Activated CD4-positive, alpha-beta T cell treated with anti-CD3 and anti-CD28 coated beads, Interleukin-2, Interleukin-6, amounts not matched to agents 100 ng/mL and 50 ng/mL, durations not matched to agents 16 hours and 8 hours (primary cell): ENCODE measurements around the gene SLC25A12.
"Not testable (repeated sequence)": the region's sequence is repeated elsewhere in the genome, so short reads cannot be mapped to it uniquely, and the experiment has no call there.

Source experiments
- DNase-seq: peaks from one replicate; pipeline ENCODE4 v3.0.0-alpha.2; 2020

The SLC25A12 gene, protein sequence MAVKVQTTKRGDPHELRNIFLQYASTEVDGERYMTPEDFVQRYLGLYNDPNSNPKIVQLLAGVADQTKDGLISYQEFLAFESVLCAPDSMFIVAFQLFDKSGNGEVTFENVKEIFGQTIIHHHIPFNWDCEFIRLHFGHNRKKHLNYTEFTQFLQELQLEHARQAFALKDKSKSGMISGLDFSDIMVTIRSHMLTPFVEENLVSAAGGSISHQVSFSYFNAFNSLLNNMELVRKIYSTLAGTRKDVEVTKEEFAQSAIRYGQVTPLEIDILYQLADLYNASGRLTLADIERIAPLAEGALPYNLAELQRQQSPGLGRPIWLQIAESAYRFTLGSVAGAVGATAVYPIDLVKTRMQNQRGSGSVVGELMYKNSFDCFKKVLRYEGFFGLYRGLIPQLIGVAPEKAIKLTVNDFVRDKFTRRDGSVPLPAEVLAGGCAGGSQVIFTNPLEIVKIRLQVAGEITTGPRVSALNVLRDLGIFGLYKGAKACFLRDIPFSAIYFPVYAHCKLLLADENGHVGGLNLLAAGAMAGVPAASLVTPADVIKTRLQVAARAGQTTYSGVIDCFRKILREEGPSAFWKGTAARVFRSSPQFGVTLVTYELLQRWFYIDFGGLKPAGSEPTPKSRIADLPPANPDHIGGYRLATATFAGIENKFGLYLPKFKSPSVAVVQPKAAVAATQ

DNA sequence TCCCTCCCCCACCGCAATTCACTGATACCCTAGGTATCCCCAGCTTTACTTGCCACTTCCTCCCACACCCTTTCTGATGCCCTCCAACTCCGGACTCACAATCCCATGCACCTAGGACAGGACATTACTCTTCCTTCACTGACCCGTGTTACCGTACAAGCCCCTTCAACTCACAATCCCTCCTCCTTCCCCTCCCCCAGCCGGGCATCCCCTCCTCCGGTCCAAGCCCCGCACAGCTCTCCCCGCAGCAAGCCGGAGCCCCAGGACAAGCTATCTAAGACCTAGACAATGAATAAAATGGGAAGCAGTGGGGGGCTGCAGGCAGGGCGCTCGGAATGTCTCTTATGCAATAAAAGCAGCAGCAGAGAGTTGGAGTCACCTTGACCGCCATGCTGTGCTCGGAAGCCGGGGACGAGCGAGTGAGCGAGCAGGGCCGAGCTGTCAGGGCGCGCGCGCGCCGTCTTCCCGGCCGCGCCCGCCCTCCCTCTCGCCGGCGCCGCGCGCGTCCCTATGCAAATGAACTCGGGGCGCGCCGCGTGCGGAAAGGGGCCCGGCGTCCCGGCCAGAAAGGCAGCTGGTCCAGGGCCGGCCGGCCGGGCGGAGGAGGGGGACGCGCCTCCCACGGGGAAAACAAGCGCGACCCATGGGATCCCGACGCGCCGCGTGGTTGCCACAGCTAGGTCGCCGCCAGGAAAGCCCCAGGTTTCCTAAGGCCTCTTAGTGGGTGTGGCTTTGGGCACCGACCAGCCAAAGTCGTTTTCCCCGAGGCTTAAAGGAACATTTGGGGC is at the start of gene SLC25A12:
Gene SLC25A12 (minus strand): TSS at position 421 of the 788 bp plus-strand sequence. CDS start 30 bp downstream, at position 391.
- DNase-seq, result peak; percentile 89

GRCh38 chr2:171941316-171941699 is 47.3 kb upstream of the SLC25A12 start:
- no peak for DNase-seq

GRCh38 chr2:171939743-171940071 is 45.7 kb upstream of the SLC25A12 start:
- DNase-seq, result no peak

DNA sequence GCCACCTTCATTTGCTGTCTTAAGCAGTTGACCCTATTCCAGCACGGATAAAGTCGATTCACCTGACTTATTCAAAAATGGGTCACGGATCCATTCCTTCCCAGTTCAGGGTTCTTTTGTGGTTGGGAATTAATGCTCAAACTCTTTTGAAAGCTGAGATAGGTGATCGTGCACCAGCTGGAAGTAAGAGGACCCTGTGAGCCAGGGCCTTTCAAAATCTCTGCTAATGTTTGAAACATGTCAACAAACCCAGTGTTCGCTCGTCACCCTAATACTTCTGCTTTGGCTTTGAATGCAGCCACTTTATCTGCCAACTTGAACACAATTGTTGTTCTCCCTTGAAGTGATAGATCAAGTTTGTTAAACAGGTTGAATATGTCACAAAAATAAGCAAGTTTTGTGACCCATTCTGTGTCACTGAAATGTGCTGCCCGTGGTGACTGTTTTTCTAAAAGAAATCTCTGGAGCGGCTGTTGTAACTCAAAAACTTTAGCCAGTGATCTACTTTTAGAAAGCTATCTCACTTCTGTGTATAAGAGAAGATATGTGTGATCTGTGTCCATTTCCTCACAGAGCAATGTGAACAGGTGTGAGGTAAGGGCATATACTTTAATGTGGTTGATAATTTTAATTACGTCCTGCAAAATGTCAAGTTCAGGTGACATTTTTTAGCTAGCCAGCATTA is 45.2 kb upstream of the SLC25A12 start:
- DNase-seq, result no peak

DNA sequence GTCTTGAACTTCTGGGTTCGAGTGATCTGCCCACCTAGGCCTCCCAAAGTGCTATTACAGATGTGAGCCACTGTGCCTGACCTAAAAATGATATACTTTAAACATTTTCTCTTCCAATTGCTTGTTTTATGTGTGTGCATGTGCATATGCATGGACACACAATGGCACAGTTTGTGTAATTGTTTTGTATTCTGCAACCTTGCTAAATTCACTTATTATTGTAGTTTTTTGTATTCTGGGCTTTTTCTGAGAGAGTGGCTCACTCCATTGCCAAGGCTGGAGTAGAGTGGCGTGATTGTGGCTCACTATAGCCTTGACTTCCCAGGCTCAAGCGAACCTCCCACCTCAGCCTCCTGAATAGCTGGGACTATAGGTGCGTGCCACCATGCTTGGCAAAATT is 36.3 kb upstream of the SLC25A12 start:
- DNase-seq, result no peak

GRCh38 chr2:171924170-171924942 is 30.3 kb upstream of the SLC25A12 start:
- DNase-seq, result no peak

DNA sequence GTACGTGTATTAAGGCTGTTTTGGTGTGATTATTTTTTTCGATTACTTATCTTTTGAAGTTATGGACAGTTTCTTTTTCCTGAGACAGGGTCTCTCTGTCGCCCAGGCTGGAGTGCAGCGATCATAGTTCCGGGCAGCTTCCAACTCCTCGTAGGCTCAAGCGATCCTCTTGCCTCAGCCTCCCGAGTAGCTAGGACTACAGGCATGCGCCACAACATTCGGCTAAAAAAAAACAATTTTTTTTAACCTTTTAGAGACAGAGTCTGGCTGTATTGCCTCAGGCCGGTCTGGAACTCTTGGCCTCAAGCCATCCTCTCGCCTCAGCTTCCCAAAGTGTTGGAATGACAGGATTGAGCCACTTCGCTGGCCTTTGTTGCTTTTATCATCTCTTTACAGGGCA is 29.2 kb upstream of the SLC25A12 start:
- DNase-seq, result no peak

GRCh38 chr2:171922230-171923022 is 28.4 kb upstream of the SLC25A12 start, which contains the start of gene HAT1:
Gene HAT1 (plus strand): TSS chr2:171922461. CDS start chr2:171922501, 40 bp downstream.
- peak; percentile 98 for DNase-seq

DNA sequence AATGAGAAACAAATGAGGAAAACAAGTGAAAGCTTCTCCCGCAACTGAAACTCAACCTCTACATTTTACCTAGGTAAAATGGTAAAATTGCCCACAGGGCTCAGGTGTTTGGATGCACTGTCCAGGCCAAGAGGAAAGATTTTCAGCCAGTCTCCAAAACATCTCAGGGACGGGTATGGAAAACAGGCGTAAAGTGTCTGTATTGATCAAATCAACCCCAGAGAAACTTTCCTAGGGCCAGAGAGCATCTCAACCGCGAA is 27.9 kb upstream of the SLC25A12 start:
- no peak for DNase-seq

DNA sequence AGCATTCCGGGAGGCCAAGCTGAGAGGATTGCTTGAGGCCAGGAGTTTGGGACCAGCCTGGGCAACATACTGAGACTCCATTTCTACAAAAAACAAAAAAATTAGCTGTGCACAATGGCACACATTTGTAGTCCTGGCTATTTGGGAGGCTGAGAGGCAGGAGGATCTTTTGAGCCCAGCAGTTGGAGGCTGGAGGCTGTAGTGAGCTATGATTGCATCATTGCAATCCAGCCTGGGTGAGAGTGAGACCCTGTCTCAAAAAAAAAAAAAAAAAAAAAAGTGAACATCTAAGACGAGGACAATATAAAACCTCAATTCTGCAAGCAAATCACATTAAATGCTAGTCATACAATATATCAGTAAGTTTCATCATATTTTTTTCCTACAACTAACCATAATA is 25.4 kb upstream of the SLC25A12 start:
- DNase-seq, result no peak

GRCh38 chr2:171913517-171913916 is 19.5 kb upstream of the SLC25A12 start:
- DNase-seq, result no peak

GRCh38 chr2:171910494-171910893 is 16.4 kb upstream of the SLC25A12 start:
- DNase-seq, result peak; percentile 22

- DNase-seq, result no peak
Measured at GRCh38 chr2:171909266-171909665, 15.2 kb upstream of the SLC25A12 start.

- no peak for DNase-seq
Measured at GRCh38 chr2:171908235-171908634, 14.2 kb upstream of the SLC25A12 start.

DNA sequence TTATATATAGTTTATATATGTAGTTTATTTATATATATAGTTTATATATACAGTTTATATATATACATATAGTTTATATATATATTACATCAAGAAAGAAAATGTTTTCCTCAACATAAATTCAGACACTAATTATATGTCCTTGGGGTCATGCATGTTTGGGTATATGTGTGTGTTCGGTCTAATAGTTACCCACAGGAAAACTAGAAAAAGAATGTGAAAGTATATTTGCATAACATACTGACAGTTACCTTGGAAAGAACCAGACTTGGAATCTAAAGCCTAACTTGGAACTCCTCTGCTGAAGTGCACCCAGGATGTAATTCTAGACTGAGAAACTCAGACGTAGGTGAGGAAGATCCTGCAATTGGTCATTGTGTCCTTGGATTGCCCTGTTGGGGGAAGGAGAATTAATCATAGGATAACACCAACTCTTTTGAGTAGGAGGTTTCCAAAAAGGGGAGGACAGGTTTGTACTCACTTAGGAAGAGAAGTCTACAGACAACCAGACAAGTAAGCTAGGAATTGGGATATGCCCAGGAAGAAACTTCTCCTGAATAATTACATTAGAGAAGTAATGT is 8.9 kb upstream of the SLC25A12 start:
- no peak for DNase-seq

- not testable (repeated sequence) for DNase-seq
Measured at GRCh38 chr2:171899623-171900282, 5.7 kb upstream of the SLC25A12 start.

- DNase-seq, result no peak
Measured at GRCh38 chr2:171895786-171896185, 1.7 kb upstream of the SLC25A12 start.

GRCh38 chr2:171894612-171894947 is 536 bp upstream of the SLC25A12 start:
- DNase-seq, result no peak

- peak; percentile 64 for DNase-seq
Measured at GRCh38 chr2:171893196-171893823, 734 bp downstream of the SLC25A12 start.

DNA sequence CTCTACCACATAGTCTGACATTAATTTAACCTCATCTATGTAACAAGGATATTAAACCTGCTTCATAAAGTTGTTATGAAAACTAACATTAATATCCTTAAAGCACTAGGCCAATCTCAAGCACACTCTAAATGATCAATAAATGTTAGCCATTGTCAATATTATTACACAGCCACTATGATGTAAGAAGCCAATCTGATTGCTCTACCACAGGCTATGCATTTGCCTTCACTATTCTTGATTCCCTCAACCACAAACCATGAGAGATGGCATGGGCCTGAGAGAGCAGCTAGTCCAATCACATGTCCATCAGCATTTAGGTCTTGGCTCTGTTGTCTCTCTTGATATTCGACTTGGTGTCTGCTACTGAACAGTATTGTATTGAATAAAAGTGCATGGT is 4.2 kb downstream of the SLC25A12 start:
- DNase-seq, result no peak
